OCI-LY1 (cell line): ENCODE data around the gene RTRAF.

Experiments
- H2AFZ ChIP-seq: fragments of 200-600 bp; sonication (generic), shearing (Covaris generic); 2 replicates; pipeline ENCODE4 v1.6.0; 2014; ENCODE audit warnings: antibody characterized with exemption, mild to moderate bottlenecking, low read length
- H3F3A ChIP-seq: fragments of 200-600 bp; sonication (generic), shearing (Covaris generic); 2 replicates; pipeline ENCODE4 v1.6.0; 2014; ENCODE audit warnings: mild to moderate bottlenecking, antibody characterized with exemption, low read length, moderate library complexity; ENCODE audit not compliant: insufficient read depth
- H3K27ac ChIP-seq: fragments of 200-600 bp; sonication (generic); 2 replicates; pipeline ENCODE4 v1.5.1; 2014; ENCODE audit warnings: low read length, mixed run types, mild to moderate bottlenecking, low read depth; ENCODE audit not compliant: poor library complexity, severe bottlenecking
- H3K27me3 ChIP-seq: fragments of 200-600 bp; sonication (generic); 2 replicates; pipeline ENCODE4 v1.6.0; 2014; ENCODE audit warnings: antibody characterized with exemption, mild to moderate bottlenecking, low read length, moderate library complexity; ENCODE audit not compliant: insufficient read depth
- H3K36me3 ChIP-seq: fragments of 200-600 bp; sonication (generic); 2 replicates; pipeline ENCODE4 v1.6.1; 2014; ENCODE audit warnings: mild to moderate bottlenecking, antibody characterized with exemption, low read length, moderate library complexity, mixed read lengths; ENCODE audit not compliant: insufficient read depth
- H3K4me1 ChIP-seq: fragments of 200-600 bp; sonication (generic); 2 replicates; pipeline ENCODE4 v1.5.1; 2014; ENCODE audit warnings: mild to moderate bottlenecking, low read length, moderate library complexity; ENCODE audit not compliant: insufficient read depth, severe bottlenecking
- H3K4me2 ChIP-seq: fragments of 200-600 bp; sonication (generic), shearing (Covaris generic); 2 replicates; pipeline ENCODE4 v1.6.1; 2014; ENCODE audit warnings: low read length
- H3K4me3 ChIP-seq: fragments of 200-600 bp; sonication (generic); 2 replicates; pipeline ENCODE4 v1.5.1; 2014; ENCODE audit warnings: low read length, low read depth, mild to moderate bottlenecking, mixed read lengths; ENCODE audit not compliant: poor library complexity, severe bottlenecking
- H3K79me2 ChIP-seq: fragments of 200-600 bp; shearing (Covaris generic); 2 replicates; pipeline ENCODE4 v1.6.1; 2016; ENCODE audit warnings: mixed run types, low read length, mixed read lengths; ENCODE audit not compliant: insufficient read depth
- H3K9ac ChIP-seq: fragments of 200-600 bp; sonication (generic), shearing (Covaris generic); 2 replicates; pipeline ENCODE4 v1.6.1; 2014; ENCODE audit warnings: mild to moderate bottlenecking, low read length, mixed read lengths
- H3K9me2 ChIP-seq: fragments of 200-600 bp; sonication (generic), shearing (Covaris generic); 2 replicates; pipeline ENCODE4 v1.6.1; 2014; ENCODE audit warnings: low read depth, mild to moderate bottlenecking, low read length, mixed read lengths
- H3K9me3 ChIP-seq: fragments of 200-600 bp; shearing (Covaris generic); 2 replicates; pipeline ENCODE4 v1.6.1; 2014; ENCODE audit warnings: low read length, mixed read lengths
- H4K20me1 ChIP-seq: fragments of 200-600 bp; sonication (generic), shearing (Covaris generic); 2 replicates; pipeline ENCODE4 v1.6.0; 2016; ENCODE audit warnings: mild to moderate bottlenecking, low read length; ENCODE audit not compliant: insufficient read depth
- CTCF ChIP-seq: fragments of 200-600 bp; sonication (generic), shearing (Covaris generic); IDR thresholded peaks from 2 replicates; pipeline ENCODE4 v1.5.1; 2017; ENCODE audit warnings: mild to moderate bottlenecking, antibody characterized with exemption, low read length, moderate library complexity, mixed read lengths
- EZH2 ChIP-seq: fragments of 200-600 bp; sonication (generic), shearing (Covaris generic); IDR thresholded peaks from 2 replicates; pipeline ENCODE4 v1.8.0; 2017; ENCODE audit warnings: borderline replicate concordance, mixed run types, mild to moderate bottlenecking, antibody characterized with exemption, low read length, moderate library complexity, mixed read lengths

The RTRAF gene

DNA sequence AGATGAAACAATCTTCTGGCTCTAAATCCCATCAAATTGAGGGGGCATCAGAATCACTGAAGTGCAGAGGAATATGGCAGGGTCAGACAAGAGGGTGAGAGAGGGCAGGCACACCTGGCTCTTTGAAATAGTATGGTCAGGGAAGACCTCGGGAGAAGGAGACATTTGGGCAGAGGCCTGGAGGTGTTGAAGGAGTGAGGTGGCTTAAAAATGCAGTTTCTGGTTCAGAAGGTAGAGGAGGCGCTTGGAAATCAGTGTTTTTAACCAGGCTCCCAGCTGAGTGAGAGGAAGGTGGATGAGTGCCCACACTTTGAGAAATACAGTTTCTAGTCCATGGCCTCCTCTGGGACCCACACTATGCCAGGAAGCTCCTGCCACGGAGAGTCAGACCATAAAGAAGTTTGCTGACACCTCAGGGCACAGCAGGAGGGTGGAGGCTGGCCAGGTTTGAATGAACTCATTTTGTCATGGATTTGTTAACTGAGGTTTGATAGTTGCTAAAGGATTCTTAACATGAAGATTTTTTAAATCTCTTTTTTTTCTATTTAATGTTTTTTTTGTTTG is 59.4 kb downstream of the RTRAF start:
- Histone ChIP-seq H3K27ac (no peak overlapping the region), H3K27me3 (no peaks in the 10 kb centered on the region), H3K36me3 (no peaks in the 10 kb centered on the region), H3K4me1 (no peaks in the 10 kb centered on the region), H3K4me3 (no peak overlapping the region), H3K9ac (no peak overlapping the region), H4K20me1 (no peaks in the 10 kb centered on the region), H3F3A (no peaks in the 10 kb centered on the region), H3K4me2 (no peak overlapping the region), H3K9me2 (no peaks in the 10 kb centered on the region), H3K79me2 (no peaks in the 10 kb centered on the region), H2AFZ (no peak overlapping the region), H3K9me3 (no peaks in the 10 kb centered on the region)
- no peak for TF ChIP-seq EZH2
- TF ChIP-seq CTCF, result no peak

DNA sequence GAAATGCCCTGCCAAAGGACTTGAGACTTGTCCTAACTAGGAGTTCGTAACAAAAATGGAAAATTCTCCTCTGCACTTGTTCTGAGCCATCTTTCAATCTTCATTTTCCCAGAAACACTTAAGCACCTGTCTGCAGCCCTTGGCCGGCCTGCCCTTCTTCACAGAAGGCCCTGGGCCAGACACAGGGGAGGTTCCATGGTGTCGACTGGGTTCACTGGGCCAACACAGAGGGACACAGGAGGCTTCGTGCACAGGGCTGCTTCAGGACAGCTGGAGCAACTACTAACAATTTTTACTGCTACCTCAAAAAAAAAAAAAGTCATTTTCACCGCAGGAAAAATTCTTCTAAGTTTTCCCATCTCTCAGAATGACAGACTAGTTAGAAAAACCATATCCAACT is 59.9 kb downstream of the RTRAF start:
- Histone ChIP-seq H3K79me2 (no peaks in the 10 kb centered on the region), H3K36me3 (no peaks in the 10 kb centered on the region), H3K27me3 (no peaks in the 10 kb centered on the region), H3K9me3 (no peaks in the 10 kb centered on the region), H3K4me3 (no peak overlapping the region), H2AFZ (no peak overlapping the region), H3K27ac (no peak overlapping the region), H3F3A (no peaks in the 10 kb centered on the region), H3K4me2 (no peak overlapping the region), H4K20me1 (no peaks in the 10 kb centered on the region), H3K4me1 (no peaks in the 10 kb centered on the region), H3K9ac (no peak overlapping the region), H3K9me2 (no peaks in the 10 kb centered on the region)
- TF ChIP-seq CTCF, result no peak
- no peak for TF ChIP-seq EZH2

DNA sequence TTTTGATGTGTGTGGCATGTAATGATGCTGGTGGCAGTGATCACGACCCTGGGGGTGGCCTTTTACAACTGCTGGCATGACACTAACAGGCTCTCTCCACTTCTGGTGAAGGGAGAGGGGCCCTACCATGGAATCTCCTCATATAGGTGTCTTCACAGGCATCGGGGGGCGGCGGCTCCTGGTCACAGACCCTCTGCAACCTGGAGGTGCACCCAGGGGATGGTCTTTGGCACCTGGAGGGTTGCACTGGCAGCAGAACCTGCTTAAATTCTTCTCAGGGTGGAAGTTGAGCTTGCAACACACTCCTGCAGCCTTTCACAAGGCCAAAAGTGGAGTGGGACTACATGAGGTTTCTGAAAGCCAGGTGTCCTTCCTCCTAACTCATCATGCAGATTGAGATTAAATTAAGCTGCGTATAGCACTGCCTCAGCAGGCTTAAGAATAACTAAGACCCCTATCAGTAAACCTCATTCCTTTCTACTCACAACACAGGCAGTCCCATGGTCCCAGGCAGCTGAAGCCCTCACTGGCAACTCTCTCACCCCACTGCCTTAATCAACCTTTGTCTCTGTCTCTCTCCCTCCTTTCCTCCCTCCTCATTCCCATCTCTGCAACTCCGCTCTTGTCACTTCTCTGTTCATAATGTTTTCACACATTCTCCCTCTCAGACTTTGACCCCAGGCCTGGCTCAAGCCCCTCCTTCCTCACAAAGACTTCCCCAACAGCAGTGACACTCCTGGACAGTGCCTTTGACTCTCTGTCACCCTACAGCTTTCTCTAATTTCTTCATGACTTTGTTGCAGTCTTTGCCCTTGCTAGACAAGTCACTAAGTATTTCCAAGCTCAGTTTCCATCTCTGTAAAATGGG is 60.6 kb downstream of the RTRAF start:
- no peak overlapping the region for H3K27ac ChIP-seq
- H3K4me1 ChIP-seq, result no peaks in the 10 kb centered on the region
- TF ChIP-seq EZH2, result no peak
- TF ChIP-seq CTCF, result no peak
- no peaks in the 10 kb centered on the region for H3K36me3 ChIP-seq
- H3K27me3 ChIP-seq, result no peaks in the 10 kb centered on the region
- H3K9me3 ChIP-seq, result no peaks in the 10 kb centered on the region
- H3K79me2 ChIP-seq, result no peaks in the 10 kb centered on the region
- no peaks in the 10 kb centered on the region for H3F3A ChIP-seq
- no peak overlapping the region for H3K4me3 ChIP-seq
- H3K9me2 ChIP-seq, result no peaks in the 10 kb centered on the region
- no peak overlapping the region for H3K9ac ChIP-seq
- no peak overlapping the region for H2AFZ ChIP-seq
- no peaks in the 10 kb centered on the region for H4K20me1 ChIP-seq
- H3K4me2 ChIP-seq, result no peak overlapping the region
